ENCODE results near the gene EGR2. TPM values are rescaled to one million over a fixed set of nuclear protein-coding genes. Genes with fewer than 3 reads are reported as not detected.

EGR2 gene
- total RNA-seq, 1 donor from 2014 or later = 9.4 TPM

DNA sequence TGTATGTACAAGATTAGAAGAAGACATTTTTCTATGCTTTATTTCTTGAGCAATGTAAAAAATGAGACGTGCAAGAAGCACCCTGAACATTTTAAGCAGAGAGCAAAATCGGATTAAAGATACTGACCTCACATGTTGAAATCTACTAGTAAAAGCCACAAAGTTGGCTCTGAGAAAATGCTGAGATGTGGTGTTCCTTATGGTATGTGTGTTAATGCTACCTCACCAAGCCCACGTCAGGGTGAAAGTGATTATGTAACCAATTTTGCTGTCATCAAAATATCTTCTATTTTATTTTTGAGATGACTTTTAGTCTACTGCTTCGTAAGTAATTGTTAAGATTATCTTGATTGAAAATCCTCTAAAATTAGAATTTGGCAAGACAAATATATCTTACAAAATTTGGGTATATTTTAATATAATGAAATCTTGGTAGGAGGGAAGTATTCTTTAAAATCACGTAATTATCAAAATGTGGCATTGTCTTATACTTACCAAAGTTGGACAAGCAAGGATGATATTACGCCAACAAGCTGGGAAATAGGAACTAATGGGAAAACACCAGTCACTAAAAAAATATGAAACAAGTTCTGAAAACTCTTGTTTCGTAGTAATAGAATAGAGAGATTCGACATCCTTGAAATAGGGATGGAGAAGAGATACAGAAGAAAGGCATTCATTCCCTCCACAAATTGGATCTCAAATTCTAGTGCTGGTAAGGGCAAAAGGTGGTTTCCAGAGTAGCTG, 5.8 kb downstream of the EGR2 start:
- TF ChIP-seq, protein P1, sequence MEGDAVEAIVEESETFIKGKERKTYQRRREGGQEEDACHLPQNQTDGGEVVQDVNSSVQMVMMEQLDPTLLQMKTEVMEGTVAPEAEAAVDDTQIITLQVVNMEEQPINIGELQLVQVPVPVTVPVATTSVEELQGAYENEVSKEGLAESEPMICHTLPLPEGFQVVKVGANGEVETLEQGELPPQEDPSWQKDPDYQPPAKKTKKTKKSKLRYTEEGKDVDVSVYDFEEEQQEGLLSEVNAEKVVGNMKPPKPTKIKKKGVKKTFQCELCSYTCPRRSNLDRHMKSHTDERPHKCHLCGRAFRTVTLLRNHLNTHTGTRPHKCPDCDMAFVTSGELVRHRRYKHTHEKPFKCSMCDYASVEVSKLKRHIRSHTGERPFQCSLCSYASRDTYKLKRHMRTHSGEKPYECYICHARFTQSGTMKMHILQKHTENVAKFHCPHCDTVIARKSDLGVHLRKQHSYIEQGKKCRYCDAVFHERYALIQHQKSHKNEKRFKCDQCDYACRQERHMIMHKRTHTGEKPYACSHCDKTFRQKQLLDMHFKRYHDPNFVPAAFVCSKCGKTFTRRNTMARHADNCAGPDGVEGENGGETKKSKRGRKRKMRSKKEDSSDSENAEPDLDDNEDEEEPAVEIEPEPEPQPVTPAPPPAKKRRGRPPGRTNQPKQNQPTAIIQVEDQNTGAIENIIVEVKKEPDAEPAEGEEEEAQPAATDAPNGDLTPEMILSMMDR (IDR thresholded peaks at IDR 0.05) = no peak
- DNase-seq (no peak), ATAC-seq (ENCODE audit: low read depth) (no peak)
- H3K27ac Mint-ChIP-seq = no peak overlapping the region
- peaks cover 72% of the 10 kb centered on the region for H3K4me1 Mint-ChIP-seq
- H3K9me3 Mint-ChIP-seq = no peaks in the 10 kb centered on the region
- POLR2A ChIA-PET = interaction anchor here (0.6 to 1.5 kb wide), 2 partner anchors 77 to 172 kb away, joined by 3 to 5 read pairs; no protein-coding TSS in a partner anchor
- CTCF ChIA-PET = interaction anchor here (1.0 to 1.2 kb wide), 3 partner anchors 129 to 200 kb away, joined by 3 to 4 read pairs (median 3); no protein-coding TSS in a partner anchor
- no peaks in the 10 kb centered on the region for H3K27me3 Mint-ChIP-seq
- intact Hi-C loops (cut with micrococcal nuclease) = loop anchor here (10.0 kb wide), 3 partner anchors 546 to 766 kb away; partner anchors contain the start of genes REEP3 and RTKN2
- no peak overlapping the region for H3K4me3 Mint-ChIP-seq
- H3K36me3 Mint-ChIP-seq (ENCODE audit: low read depth) = peaks cover 32% of the 10 kb centered on the region

DNA sequence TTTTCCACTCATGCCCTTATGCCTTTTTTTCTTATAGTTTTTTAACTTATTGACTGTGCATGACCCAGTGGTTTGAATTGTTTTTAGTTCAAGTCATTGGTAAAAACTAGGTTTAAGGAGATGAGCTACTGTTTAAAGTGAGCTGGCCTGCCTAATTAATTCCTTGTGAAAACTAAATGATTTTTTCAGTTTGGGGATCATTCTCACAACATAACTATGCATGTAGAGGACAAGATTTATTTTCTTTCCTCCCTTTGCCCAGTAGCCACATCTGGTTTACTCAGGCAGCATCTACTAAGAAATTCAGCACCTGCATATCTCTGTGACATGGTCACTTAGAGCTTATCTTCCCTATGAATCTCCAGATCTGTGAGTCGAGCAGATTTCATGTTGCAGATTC, 9.9 kb downstream of the EGR2 start:
- Mint-ChIP-seq H3K4me3 (peak overlapping the region; percentile 95), H3K4me1 (peaks cover 49% of the 10 kb centered on the region), H3K36me3 (ENCODE audit: low read depth) (peaks cover 33% of the 10 kb centered on the region), H3K27me3 (no peaks in the 10 kb centered on the region), H3K9me3 (no peaks in the 10 kb centered on the region), H3K27ac (peak overlapping the region; percentile 53)
- CTCF ChIA-PET = interaction anchor here (1.1 to 4.0 kb wide), 4 partner anchors 11 to 196 kb away, joined by 3 to 15 read pairs (median 4); no protein-coding TSS in a partner anchor
- intact Hi-C loops (cut with micrococcal nuclease) = no loop called here
- TF ChIP-seq, protein P1 (IDR thresholded peaks at IDR 0.05) = no peak
- ATAC-seq (ENCODE audit: low read depth) (no peak), DNase-seq (no peak)
- POLR2A ChIA-PET = interaction anchor here (0.6 to 5.1 kb wide), 6 partner anchors 10 to 117 kb away, joined by 3 to 68 read pairs (median 4); partner anchors contain the start of gene EGR2

DNA sequence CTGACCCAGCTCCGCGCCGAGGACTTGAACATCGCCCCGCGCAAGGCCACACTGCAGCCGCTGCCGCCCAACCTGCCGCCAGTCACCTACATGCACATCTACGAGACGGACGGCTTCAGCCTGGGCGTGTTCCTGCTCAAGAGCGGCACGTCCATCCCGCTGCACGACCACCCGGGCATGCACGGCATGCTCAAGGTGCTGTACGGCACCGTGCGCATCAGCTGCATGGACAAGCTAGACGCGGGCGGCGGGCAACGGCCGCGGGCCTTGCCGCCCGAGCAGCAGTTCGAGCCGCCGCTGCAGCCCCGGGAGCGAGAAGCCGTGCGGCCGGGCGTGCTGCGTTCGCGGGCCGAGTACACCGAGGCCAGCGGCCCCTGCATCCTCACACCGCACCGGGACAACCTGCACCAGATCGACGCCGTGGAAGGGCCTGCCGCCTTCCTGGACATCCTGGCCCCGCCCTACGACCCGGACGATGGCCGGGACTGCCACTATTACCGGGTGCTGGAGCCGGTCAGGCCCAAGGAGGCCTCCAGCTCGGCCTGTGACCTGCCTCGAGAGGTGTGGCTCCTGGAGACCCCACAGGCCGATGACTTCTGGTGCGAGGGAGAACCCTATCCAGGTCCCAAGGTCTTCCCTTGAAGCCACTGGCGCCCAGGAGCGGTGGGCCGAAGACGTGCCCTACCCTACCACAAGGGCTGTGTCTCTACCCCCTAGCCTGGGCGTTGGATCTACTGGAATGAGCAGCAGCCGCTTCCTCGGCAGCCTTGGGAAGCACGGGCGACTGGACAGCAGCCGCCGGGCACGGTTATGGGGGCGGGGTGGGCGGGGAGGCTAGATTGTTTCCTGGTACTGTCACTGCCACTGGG, 10.7 kb downstream of the EGR2 start:
- Mint-ChIP-seq H3K27ac (peak overlapping the region; percentile 88), H3K9me3 (no peaks in the 10 kb centered on the region), H3K27me3 (no peaks in the 10 kb centered on the region), H3K4me1 (peaks cover 42% of the 10 kb centered on the region), H3K36me3 (ENCODE audit: low read depth) (peaks cover 33% of the 10 kb centered on the region), H3K4me3 (peak overlapping the region; percentile 95)
- DNase-seq = peak; percentile 20
- POLR2A ChIA-PET = interaction anchor here (0.9 to 5.1 kb wide), 9 partner anchors 11 to 168 kb away, joined by 3 to 68 read pairs (median 6); partner anchors contain the start of gene EGR2
- TF ChIP-seq, protein P1 (IDR thresholded peaks at IDR 0.05) = no peak
- CTCF ChIA-PET = interaction anchor here (1.1 to 4.0 kb wide), 7 partner anchors 11 to 195 kb away, joined by 3 to 15 read pairs (median 4); partner anchors contain the start of gene EGR2
- ATAC-seq (ENCODE audit: low read depth) = no peak
- intact Hi-C loops (cut with micrococcal nuclease) = loop anchor here (2.0 kb wide), 1 partner anchor 117 kb away; no protein-coding TSS in a partner anchor

DNA sequence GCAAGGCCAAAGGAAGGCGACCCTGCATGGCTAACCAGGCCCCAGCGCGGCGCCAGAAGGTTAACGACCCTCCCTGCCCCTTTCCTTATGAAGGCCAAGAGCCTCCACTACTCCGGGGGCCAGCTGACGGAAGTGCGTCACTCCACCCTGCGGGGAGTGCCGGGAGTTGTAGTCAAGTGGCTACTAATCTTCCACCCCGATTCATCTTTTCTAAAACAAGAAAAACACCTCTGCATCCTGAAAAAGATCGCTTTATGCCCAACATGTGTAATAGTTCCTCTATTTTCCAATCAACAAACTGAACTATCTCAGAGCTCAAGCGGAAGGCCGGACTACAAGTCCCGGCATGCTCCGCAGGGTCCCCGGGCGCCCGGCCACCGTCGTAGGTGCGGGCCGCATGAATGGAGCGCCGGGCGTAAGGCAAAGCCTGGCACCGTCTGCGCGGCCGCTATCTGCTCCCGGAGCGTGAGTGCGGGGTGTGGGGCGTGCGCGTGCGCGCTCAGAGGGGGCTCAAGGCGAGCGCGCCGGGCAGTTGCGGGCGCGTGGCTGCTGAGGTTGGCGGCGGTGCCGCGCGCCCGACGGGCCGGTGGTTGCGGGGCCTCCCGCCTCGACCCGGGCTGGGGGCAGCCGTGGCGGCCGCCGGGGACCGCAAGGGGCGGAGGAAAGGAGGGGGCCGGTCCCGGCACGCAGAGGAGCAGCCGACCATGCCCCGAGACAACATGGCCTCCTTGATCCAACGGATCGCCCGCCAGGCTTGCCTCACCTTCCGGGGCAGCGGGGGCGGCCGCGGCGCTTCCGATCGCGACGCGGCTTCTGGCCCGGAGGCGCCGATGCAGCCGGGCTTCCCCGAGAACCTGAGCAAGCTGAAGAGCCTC, 11.6 kb downstream of the EGR2 start, which contains the start of gene ADO:
Gene ADO (plus strand): TSS at position 365 of the 875 bp plus-strand sequence. CDS start 340 bp downstream, at position 705.
- Mint-ChIP-seq H3K27me3 (no peaks in the 10 kb centered on the region), H3K27ac (peak within 1 kb of the TSS; percentile 99), H3K36me3 (ENCODE audit: low read depth) (peaks cover 28% of the 10 kb centered on the region), H3K9me3 (no peaks in the 10 kb centered on the region), H3K4me1 (peaks cover 41% of the 10 kb centered on the region), H3K4me3 (peak within 1 kb of the TSS; percentile 95)
- intact Hi-C loops (cut with micrococcal nuclease) = loop anchor here (1.0 to 5.0 kb wide), 9 partner anchors 12 to 463 kb away; partner anchors contain the start of genes EGR2 and NRBF2
- POLR2A ChIA-PET = interaction anchor here (0.8 to 5.1 kb wide), 9 partner anchors 12 to 167 kb away, joined by 3 to 68 read pairs (median 6); partner anchors contain the start of gene EGR2
- DNase-seq (peak; percentile 77), ATAC-seq (ENCODE audit: low read depth) (peak; percentile 87)
- CTCF ChIA-PET = interaction anchor here (1.0 to 4.0 kb wide), 5 partner anchors 12 to 194 kb away, joined by 3 to 15 read pairs (median 3); partner anchors contain the start of gene EGR2
- TF ChIP-seq, protein P1 (IDR thresholded peaks at IDR 0.05) = no peak
